Naive B cell (primary cell): ENCODE results near the gene OPRM1. TPM values are rescaled to one million over a fixed set of nuclear protein-coding genes. Genes with fewer than 3 reads are reported as not detected.

Source experiments
- ATAC-seq, 2 donors: fragments of 150-1000 bp; cut with Tn5 transposase; 2 replicates each; pipeline ENCODE4 v1.10.0; 2021; ENCODE audit warnings: low read depth in 2 of 2, mild to moderate bottlenecking in 2 of 2, moderate library complexity in 2 of 2
- DNase-seq: peaks from one replicate; pipeline ENCODE4 v3.0.0; 2022
- H3K27ac Mint-ChIP-seq, 6 donors: one replicate each; pipeline ENCODE4 v1.8.0; 2020 to 2022; ENCODE audit warnings: mild to moderate bottlenecking in 6 of 6, mixed read lengths in 6 of 6, moderate library complexity in 5 of 6, inconsistent platforms in 2 of 6
- H3K27me3 Mint-ChIP-seq, 3 donors: one replicate each; pipeline ENCODE4 v1.8.0; 2021 to 2022; ENCODE audit warnings: mixed read lengths in 3 of 3, mild to moderate bottlenecking in 1 of 3
- H3K36me3 Mint-ChIP-seq, 2 donors: one replicate each; pipeline ENCODE4 v1.8.0; 2020 to 2022; ENCODE audit warnings: mixed read lengths in 2 of 2, inconsistent platforms in 1 of 2, mild to moderate bottlenecking in 1 of 2
- H3K4me1 Mint-ChIP-seq, 3 donors: one replicate each; pipeline ENCODE4 v1.8.0; 2020 to 2022; ENCODE audit warnings: mixed read lengths in 3 of 3, inconsistent platforms in 1 of 3, mild to moderate bottlenecking in 1 of 3, moderate library complexity in 1 of 3
- H3K4me3 Mint-ChIP-seq, 8 donors: one replicate each; pipeline ENCODE4 v1.8.0; 2020 to 2022; ENCODE audit warnings: mild to moderate bottlenecking in 8 of 8, mixed read lengths in 8 of 8, moderate library complexity in 8 of 8, inconsistent platforms in 2 of 8
- H3K9me3 Mint-ChIP-seq, 7 donors: one replicate each; pipeline ENCODE4 v1.8.0; 2020 to 2022; ENCODE audit warnings: mixed read lengths in 7 of 7, mild to moderate bottlenecking in 5 of 7, inconsistent platforms in 2 of 7, moderate library complexity in 1 of 7
- polyA plus RNA-seq, 6 donors: library from polyadenylated mRNA; unstranded; fragments of 300-500 nt; fragmentation: Illumina TruSeq; gene quantifications; one replicate each; pipeline ENCODE4 v1.2.3, GENCODE V29; 2021; ENCODE audit warnings: low read depth in 6 of 6

OPRM1 gene
- polyA plus RNA-seq, 6 donors from 2014 or later: not detected

DNA sequence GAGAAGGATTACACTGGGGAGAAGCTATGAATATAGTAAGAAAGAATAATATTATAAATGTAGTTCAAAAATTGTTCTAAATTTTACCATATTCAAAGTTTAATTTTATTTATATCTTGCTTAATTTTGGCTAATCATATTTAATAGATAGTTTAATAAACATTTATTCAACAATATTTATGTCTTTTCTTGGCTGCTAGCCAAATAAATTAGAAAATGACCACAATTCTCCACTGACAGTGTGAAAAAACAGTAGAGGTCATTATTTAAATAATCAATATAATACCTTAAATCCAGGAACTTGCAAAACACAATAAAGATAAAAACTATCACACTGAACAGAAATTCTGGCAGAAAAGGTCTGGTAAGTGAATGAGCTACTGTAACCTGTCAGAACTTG lies 171.6 kb downstream of the OPRM1 start:
- no peak overlapping the region for H3K27ac Mint-ChIP-seq
- no peaks in the 10 kb centered on the region for H3K36me3 Mint-ChIP-seq
- no peak overlapping the region for H3K4me3 Mint-ChIP-seq
- H3K27me3 Mint-ChIP-seq: no peaks in the 10 kb centered on the region
- DNase-seq (no peak), ATAC-seq (no peak)
- H3K9me3 Mint-ChIP-seq: no peaks in the 10 kb centered on the region
- H3K4me1 Mint-ChIP-seq: no peaks in the 10 kb centered on the region

DNA sequence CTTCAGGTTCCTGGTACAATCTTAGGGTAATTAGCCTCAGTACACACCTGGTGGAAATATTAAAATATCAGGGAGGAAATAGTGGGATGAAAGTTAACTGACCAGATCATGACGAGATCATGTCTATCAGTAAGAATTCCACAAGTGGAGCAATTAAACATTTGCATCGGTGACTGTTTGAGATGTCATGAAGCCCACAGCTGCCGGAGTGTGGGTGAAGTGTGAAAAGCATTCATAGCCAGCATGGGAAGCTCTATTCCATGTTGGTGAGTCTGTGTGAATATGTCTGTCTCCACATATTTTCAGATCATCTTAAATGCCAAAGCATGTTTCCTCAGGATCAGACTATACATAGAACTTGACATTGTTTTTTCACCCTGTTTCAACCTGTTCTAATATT lies 174.7 kb downstream of the OPRM1 start:
- Mint-ChIP-seq H3K4me3 (no peak overlapping the region), H3K9me3 (no peaks in the 10 kb centered on the region), H3K4me1 (no peaks in the 10 kb centered on the region), H3K36me3 (no peaks in the 10 kb centered on the region), H3K27ac (no peak overlapping the region), H3K27me3 (no peaks in the 10 kb centered on the region)
- DNase-seq (no peak), ATAC-seq (no peak)

DNA sequence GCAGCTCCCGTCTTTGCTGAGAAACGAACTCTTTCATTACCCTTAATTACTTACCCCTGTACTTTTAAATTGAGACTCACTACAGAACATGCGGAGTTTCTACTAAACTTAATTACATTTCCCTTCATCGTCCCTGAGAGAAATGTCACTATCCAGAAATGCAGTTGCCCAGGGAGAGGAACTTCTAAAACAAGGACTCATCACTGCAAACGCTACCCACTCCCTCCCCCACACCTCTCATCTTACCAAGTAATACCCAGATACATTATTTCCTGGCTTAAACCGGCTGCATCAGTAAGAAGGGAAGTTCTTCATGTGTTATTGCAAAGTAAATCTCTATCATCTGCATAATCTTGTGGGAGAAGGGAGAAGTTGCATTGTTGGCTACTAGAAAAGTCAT lies 179.3 kb downstream of the OPRM1 start:
- H3K9me3 Mint-ChIP-seq: no peaks in the 10 kb centered on the region
- H3K36me3 Mint-ChIP-seq: no peaks in the 10 kb centered on the region
- H3K4me1 Mint-ChIP-seq: no peaks in the 10 kb centered on the region
- ATAC-seq: no peak
- no peak overlapping the region for H3K27ac Mint-ChIP-seq
- no peaks in the 10 kb centered on the region for H3K27me3 Mint-ChIP-seq
- DNase-seq: no peak
- no peak overlapping the region for H3K4me3 Mint-ChIP-seq

DNA sequence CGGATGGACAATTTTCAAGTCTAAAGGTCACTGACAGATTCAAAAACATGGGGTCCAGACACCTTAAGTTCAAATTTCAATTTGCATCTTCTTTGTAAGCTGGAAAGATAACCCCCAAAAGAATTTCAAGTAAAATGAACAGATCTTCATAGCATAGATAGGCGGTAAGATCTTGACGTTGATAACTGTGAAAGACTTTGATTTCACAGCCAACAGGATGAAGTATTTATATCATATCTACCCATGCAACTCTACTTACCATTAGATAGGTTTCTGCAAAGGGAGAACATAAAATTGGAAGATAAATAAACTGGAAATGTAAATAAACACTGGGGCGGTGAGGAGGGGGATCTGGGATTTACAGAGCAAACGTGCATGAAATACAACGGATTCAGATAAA lies 179.7 kb downstream of the OPRM1 start:
- DNase-seq: no peak
- no peak for ATAC-seq
- Mint-ChIP-seq H3K27me3 (no peaks in the 10 kb centered on the region), H3K36me3 (no peaks in the 10 kb centered on the region), H3K27ac (no peak overlapping the region), H3K9me3 (no peaks in the 10 kb centered on the region), H3K4me3 (no peak overlapping the region), H3K4me1 (no peaks in the 10 kb centered on the region)

DNA sequence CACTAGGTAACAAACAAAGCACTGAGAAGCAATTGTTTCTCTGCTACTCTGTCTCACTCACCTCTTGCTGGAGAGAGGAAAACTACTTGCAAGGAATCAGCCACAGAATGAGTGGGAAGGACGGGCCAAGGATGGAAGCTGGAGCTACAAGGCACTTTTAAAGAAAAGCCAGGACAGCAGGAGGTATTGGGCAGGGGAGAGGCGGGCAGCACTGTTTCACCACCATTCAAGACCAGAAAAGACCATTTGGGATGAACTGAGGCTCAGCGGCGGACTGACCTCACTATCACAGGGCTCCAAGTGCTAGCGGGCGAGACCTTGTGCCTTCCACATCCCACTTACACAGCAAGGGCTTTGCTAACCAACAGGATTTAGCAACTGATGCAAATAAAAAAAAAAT lies 180.2 kb downstream of the OPRM1 start:
- Mint-ChIP-seq H3K4me3 (no peak overlapping the region), H3K27ac (peak overlapping the region in 1 of 6 donors; percentile 81), H3K36me3 (no peaks in the 10 kb centered on the region), H3K4me1 (no peaks in the 10 kb centered on the region), H3K27me3 (no peaks in the 10 kb centered on the region), H3K9me3 (no peaks in the 10 kb centered on the region)
- ATAC-seq: no peak
- no peak for DNase-seq

DNA sequence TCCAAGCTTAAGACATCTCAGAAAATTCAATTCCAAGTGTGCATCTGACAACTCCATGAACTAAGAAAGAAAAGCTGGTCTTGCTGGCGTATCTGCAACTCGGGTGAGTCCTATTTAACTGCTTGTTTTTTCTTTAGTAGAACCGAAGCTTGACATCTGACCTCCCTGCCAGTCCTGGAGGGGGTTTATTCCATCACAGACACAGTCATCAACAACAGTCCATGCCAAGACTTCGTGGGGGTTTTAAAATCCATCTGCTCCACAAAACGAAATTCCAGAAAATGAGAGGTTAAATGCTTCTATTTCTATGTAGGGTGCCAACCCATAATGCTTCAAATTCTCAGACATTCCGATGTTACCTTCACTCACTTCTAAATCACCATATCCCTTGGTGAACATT lies 183.7 kb downstream of the OPRM1 start:
- H3K36me3 Mint-ChIP-seq: no peaks in the 10 kb centered on the region
- peaks cover 0 to 1% (median 0%) of the 10 kb centered on the region in 7 donors for H3K9me3 Mint-ChIP-seq
- no peaks in the 10 kb centered on the region for H3K4me1 Mint-ChIP-seq
- H3K27me3 Mint-ChIP-seq: peaks cover 0 to 7% (median 0%) of the 10 kb centered on the region in 3 donors
- no peak overlapping the region for H3K4me3 Mint-ChIP-seq
- no peak for DNase-seq
- H3K27ac Mint-ChIP-seq: no peak overlapping the region
- no peak for ATAC-seq

DNA sequence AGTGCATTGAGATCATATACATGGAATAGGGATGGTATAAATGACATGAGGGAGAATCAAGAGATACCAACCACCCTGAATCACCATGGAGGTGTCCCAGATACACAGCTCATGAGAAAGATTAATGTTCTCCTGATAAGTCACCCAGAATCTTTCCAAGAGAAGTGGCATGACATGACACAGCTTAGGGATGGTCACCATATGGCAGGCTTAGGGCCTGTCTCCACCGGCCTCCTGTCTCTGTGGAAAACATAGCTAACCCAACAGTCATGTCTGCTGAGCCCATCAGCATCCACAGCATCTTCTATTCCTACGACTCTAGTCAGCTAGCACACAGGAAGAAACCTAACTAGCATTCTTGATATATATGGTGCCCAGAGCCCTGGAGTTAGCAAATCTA lies 184.3 kb downstream of the OPRM1 start:
- Mint-ChIP-seq H3K4me1 (no peaks in the 10 kb centered on the region), H3K36me3 (no peaks in the 10 kb centered on the region), H3K27me3 (peaks cover 0 to 7% (median 0%) of the 10 kb centered on the region in 3 donors), H3K27ac (no peak overlapping the region), H3K9me3 (peaks cover 0 to 1% (median 0%) of the 10 kb centered on the region in 7 donors), H3K4me3 (no peak overlapping the region)
- ATAC-seq (no peak), DNase-seq (no peak)

DNA sequence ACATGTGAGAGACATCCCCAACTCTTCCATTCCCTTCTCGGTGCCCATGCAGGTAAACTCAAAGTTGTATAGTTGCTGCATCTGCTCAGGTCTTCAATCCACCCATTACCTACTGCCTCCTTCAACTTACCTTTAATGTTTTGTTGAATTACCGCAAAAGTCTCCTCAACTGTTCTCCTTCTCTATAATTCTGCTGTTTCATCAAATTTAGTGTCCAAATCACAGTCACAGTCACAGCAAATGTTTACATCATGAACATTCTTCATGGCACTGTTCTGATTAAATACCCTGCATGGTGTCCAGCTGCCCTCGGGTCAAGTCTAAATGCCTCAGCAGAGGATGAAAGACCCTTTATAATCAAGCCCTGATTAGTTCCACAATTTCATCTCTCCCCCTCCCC lies 187.4 kb downstream of the OPRM1 start:
- peaks cover 0 to 7% (median 0%) of the 10 kb centered on the region in 3 donors for H3K27me3 Mint-ChIP-seq
- peaks cover 0 to 1% (median 0%) of the 10 kb centered on the region in 7 donors for H3K9me3 Mint-ChIP-seq
- no peak overlapping the region for H3K27ac Mint-ChIP-seq
- no peak for ATAC-seq
- H3K36me3 Mint-ChIP-seq: no peaks in the 10 kb centered on the region
- DNase-seq: no peak
- no peak overlapping the region for H3K4me3 Mint-ChIP-seq
- H3K4me1 Mint-ChIP-seq: peaks cover 0 to 4% (median 2%) of the 10 kb centered on the region in 3 donors

DNA sequence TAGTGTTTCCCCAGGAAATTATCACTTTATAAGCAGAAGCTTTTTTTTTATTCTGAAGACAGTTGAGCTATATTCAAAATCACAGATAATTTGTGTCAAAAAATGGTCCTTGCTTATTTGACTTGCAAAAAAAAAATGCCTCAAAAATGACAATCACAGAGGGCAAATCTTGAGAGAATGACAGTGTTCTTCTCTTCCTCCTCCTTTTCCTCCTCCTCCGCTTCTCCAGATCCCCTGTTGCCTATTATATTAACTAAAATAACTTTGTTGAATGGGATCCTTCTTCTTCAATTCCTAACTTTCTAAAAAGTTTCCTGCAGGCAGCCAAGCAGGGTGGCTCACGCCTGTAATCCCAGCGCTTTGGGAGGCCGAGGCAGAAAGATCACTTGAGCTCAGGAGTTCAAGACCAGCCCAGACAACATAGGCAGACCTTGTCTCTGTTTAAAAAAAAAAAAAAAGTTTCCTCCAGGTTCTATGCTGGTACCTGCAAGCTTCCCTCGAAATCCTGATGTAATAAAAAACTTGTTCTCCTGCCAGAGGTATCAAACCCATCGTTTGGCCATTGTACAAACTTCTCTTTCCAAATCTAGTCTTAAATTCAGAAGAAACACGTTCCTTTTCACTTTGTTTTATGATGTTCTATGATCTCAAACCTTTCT lies 189.0 kb downstream of the OPRM1 start:
- no peaks in the 10 kb centered on the region for H3K36me3 Mint-ChIP-seq
- DNase-seq: no peak
- H3K4me3 Mint-ChIP-seq: no peak overlapping the region
- H3K27ac Mint-ChIP-seq: no peak overlapping the region
- peaks cover 0 to 4% (median 2%) of the 10 kb centered on the region in 3 donors for H3K4me1 Mint-ChIP-seq
- H3K27me3 Mint-ChIP-seq: peaks cover 0 to 7% (median 0%) of the 10 kb centered on the region in 3 donors
- no peak for ATAC-seq
- peaks cover 0 to 1% (median 0%) of the 10 kb centered on the region in 7 donors for H3K9me3 Mint-ChIP-seq

DNA sequence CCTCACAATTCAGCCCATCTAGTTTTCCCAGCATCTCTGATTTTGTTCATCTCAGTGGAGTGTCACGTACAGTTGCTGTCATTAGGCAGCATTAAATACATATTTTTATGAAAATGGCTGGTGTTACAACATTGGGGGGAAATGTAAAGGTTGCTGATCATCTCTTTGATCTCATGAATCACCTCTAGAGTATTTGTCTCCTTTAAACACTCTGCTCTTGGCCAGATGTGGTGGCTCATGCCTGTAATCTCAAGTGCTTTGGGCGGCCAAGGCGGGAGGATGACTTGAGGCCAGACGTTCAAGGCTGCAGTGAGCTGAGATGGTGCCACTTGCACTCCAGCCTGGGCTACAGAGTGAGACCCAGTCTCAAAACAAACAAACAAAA lies 189.5 kb downstream of the OPRM1 start:
- no peak overlapping the region for H3K27ac Mint-ChIP-seq

DNA sequence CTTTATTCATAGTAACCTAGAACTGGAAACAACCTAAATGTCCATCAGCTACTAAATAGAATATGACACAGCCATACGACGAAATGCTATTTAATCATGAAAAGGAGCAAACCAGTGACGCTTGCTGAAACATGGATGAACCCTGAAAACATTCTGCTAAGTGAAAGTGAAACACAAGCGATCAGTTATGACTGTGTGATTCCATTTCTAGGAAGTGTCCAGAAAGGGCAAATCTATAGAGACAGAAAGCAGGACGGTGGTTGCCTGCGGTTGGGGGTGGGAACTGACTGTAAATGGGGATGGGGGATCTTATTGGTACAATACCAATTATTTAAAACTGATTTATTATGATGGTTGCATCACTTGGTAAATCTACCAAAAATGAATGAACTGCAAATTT lies 190.7 kb downstream of the OPRM1 start:
- Mint-ChIP-seq H3K4me3 (peak overlapping the region in 1 of 8 donors; percentile 13), H3K36me3 (no peaks in the 10 kb centered on the region), H3K27me3 (peaks cover 0 to 7% (median 0%) of the 10 kb centered on the region in 3 donors), H3K9me3 (peaks cover 0 to 1% (median 0%) of the 10 kb centered on the region in 7 donors), H3K27ac (no peak overlapping the region), H3K4me1 (peaks cover 0 to 11% (median 4%) of the 10 kb centered on the region in 3 donors)
- ATAC-seq (no peak), DNase-seq (no peak)

More for the DNA sequence above, 189.5 kb downstream of the OPRM1 start:
- H3K9me3 Mint-ChIP-seq: peaks cover 0 to 1% (median 0%) of the 10 kb centered on the region in 7 donors
- H3K27me3 Mint-ChIP-seq: peaks cover 0 to 7% (median 0%) of the 10 kb centered on the region in 3 donors
- H3K4me3 Mint-ChIP-seq: no peak overlapping the region
- H3K4me1 Mint-ChIP-seq: peaks cover 0 to 4% (median 3%) of the 10 kb centered on the region in 3 donors
- ATAC-seq (no peak), DNase-seq (no peak)
- H3K36me3 Mint-ChIP-seq: no peaks in the 10 kb centered on the region

DNA sequence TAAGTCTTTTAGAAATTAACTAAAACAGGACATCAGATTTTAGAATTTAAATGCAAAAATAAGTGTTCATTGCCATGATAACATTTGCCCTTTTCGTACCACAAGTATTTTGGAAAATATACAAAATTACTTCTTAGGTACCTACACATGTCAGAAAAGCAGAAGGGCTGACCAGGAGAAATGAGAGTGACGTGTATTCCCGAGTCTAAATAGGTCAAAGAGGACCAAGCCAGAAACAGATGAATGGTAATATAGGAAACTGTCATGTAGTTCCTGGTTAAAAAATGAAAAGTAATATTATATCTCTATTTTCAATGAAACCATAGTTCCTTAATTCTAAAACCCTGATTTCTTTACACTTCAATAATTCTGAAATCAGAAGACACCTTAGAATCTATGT lies 191.4 kb downstream of the OPRM1 start:
- H3K27me3 Mint-ChIP-seq: peaks cover 0 to 7% (median 0%) of the 10 kb centered on the region in 3 donors
- no peak for DNase-seq
- peaks cover 0 to 11% (median 4%) of the 10 kb centered on the region in 3 donors for H3K4me1 Mint-ChIP-seq
- no peak for ATAC-seq
- H3K9me3 Mint-ChIP-seq: peaks cover 0 to 1% (median 0%) of the 10 kb centered on the region in 7 donors
- no peak overlapping the region for H3K4me3 Mint-ChIP-seq
- no peaks in the 10 kb centered on the region for H3K36me3 Mint-ChIP-seq
- no peak overlapping the region for H3K27ac Mint-ChIP-seq

DNA sequence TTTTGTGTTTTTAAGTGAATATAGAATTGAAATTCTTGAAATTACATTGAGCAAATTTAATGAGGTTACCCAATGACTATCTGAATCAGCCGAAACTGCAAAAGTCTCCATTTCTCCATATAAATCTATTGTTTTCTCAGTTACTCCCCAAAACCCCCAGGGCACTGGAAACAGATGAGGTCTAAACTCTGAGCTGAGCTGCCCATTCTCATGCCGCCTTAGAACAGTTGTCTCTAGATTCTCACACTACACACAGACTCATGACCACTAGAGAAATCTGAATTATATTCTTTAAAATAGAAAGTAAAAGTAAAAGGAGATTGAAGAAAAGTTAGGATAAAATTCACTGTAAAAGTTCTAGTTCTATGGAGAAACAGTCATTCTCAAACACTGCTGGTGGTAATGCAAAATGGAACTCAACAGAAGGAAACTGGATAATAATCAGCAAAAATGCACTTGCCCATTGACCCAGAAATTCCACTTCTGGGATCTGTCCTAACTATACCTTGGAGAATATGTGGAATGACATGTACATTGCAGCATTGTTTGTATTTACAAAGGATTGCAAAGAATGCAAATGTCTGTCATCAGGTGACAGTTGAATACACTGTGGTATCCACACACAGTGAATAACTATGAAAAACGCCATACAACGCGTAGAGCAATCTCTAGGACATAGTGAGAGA lies 192.0 kb downstream of the OPRM1 start:
- DNase-seq: no peak
- H3K27ac Mint-ChIP-seq: no peak overlapping the region
- no peak overlapping the region for H3K4me3 Mint-ChIP-seq
- H3K27me3 Mint-ChIP-seq: peaks cover 0 to 4% (median 0%) of the 10 kb centered on the region in 3 donors
- peaks cover 0 to 1% (median 0%) of the 10 kb centered on the region in 7 donors for H3K9me3 Mint-ChIP-seq
- peaks cover 0 to 11% (median 4%) of the 10 kb centered on the region in 3 donors for H3K4me1 Mint-ChIP-seq
- ATAC-seq: no peak
- no peaks in the 10 kb centered on the region for H3K36me3 Mint-ChIP-seq
